WERI-Rb-1 (cell line): ENCODE data around the gene SLC9A8.

ENCODE experiments used
- DNase-seq: peaks from one replicate; pipeline ENCODE4 v3.0.0-alpha.2; 2020
- H3K27ac ChIP-seq: fragments of 250-450 bp; sonication (Bioruptor Pico); 2 replicates; pipeline ENCODE4 v1.5.1; 2020; ENCODE audit warnings: mild to moderate bottlenecking, moderate library complexity
- H3K27me3 ChIP-seq: fragments of 250-450 bp; sonication (Bioruptor Pico); 2 replicates; pipeline ENCODE4 v1.5.1; 2021; ENCODE audit warnings: mild to moderate bottlenecking, low read depth, moderate library complexity; ENCODE audit not compliant: insufficient read depth, severe bottlenecking
- H3K36me3 ChIP-seq: fragments of 250-450 bp; sonication (Bioruptor Pico); 2 replicates; pipeline ENCODE4 v1.5.1; 2020; ENCODE audit warnings: mild to moderate bottlenecking, moderate library complexity
- H3K4me3 ChIP-seq: 2 replicates; pipeline ENCODE4 v1.5.1; 2011; ENCODE audit warnings: low read depth, mild to moderate bottlenecking, control low read depth, low read length
- H3K9me3 ChIP-seq: fragments of 250-450 bp; sonication (Bioruptor Pico); 2 replicates; pipeline ENCODE4 v1.5.1; 2021; ENCODE audit warnings: mild to moderate bottlenecking, moderate library complexity; ENCODE audit not compliant: severe bottlenecking
- TF ChIP-seq, protein P1 (sequence below): IDR thresholded peaks from 2 replicates; pipeline ENCODE4 v1.5.1; 2011; ENCODE audit warnings: low read depth, mild to moderate bottlenecking, control low read depth, inconsistent platforms, low read length

SLC9A8 gene

DNA sequence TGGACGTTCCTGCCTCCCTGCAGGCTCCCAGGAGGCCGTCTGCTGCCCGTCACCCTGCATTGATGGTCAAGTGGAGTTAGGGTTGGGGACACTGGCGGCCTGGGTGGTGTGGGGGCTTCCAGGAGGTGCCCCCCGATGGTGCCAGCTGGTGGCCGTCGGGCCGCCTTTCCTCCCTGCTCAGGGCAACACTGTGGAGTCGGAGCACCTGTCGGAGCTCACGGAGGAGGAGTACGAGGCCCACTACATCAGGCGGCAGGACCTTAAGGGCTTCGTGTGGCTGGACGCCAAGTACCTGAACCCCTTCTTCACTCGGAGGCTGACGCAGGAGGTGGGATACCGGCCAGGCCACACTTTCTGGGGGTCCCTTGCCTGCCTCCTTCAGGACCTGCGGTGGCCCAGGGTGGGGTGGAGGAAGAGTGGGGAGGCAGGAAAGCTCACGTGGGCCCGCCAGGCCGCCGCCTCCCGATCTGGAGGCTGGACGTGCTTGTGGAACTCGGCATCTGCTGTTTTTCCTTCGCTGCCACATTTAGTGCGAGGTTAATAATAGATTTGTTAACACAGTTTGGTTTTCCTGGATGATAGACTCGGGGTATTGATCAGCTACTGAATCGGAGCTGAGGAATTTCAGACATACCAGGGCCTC, 74.1 kb downstream of the SLC9A8 start:
- H3K27me3 ChIP-seq: no peaks in the 10 kb centered on the region
- no peak overlapping the region for H3K4me3 ChIP-seq
- H3K27ac ChIP-seq: no peak overlapping the region
- peaks cover 2% of the 10 kb centered on the region; the same call in 1 of the 2 replicates for H3K36me3 ChIP-seq
- TF ChIP-seq, protein P1, sequence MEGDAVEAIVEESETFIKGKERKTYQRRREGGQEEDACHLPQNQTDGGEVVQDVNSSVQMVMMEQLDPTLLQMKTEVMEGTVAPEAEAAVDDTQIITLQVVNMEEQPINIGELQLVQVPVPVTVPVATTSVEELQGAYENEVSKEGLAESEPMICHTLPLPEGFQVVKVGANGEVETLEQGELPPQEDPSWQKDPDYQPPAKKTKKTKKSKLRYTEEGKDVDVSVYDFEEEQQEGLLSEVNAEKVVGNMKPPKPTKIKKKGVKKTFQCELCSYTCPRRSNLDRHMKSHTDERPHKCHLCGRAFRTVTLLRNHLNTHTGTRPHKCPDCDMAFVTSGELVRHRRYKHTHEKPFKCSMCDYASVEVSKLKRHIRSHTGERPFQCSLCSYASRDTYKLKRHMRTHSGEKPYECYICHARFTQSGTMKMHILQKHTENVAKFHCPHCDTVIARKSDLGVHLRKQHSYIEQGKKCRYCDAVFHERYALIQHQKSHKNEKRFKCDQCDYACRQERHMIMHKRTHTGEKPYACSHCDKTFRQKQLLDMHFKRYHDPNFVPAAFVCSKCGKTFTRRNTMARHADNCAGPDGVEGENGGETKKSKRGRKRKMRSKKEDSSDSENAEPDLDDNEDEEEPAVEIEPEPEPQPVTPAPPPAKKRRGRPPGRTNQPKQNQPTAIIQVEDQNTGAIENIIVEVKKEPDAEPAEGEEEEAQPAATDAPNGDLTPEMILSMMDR: no peak
- no peak for DNase-seq
- no peaks in the 10 kb centered on the region for H3K9me3 ChIP-seq

DNA sequence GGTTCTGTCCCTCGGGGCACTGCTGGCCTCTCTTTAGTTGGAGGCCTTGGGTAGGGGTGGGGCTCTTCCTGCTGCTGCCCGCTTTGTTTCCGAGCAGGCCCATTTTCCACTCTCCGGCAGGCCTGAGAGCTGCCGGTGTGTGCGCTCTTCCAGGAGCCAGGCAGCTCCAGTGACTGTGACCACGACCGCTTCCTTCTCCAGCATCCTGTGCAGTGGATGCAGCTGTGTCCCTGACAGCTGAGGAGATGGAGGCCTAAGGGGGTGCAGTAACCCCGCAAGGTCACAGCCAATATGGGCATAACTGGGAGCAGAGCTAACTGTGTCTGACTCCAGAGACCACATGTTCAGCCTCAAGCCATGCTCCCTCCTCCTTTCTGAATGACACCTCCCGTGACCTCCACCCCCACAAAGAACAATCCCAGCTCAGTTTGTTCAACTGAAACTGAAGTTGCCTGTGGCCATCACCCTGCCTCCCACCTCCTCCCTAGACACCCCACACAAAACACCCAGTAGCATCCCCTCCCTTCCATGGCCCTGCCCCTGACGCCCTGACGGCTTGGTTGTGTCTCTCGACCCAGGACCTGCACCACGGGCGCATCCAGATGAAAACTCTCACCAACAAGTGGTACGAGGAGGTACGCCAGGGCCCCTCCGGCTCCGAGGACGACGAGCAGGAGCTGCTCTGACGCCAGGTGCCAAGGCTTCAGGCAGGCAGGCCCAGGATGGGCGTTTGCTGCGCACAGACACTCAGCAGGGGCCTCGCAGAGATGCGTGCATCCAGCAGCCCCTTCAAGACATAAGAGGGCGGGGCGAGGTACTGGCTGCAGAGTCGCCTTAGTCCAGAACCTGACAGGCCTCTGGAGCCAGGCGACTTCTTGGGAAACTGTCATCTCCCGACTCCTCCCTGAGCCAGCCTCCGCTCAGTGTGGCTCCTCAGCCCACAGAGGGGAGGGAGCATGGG, 74.9 kb downstream of the SLC9A8 start:
- no peak for DNase-seq
- H3K4me3 ChIP-seq: no peak overlapping the region
- TF ChIP-seq, protein P1: no peak

DNA sequence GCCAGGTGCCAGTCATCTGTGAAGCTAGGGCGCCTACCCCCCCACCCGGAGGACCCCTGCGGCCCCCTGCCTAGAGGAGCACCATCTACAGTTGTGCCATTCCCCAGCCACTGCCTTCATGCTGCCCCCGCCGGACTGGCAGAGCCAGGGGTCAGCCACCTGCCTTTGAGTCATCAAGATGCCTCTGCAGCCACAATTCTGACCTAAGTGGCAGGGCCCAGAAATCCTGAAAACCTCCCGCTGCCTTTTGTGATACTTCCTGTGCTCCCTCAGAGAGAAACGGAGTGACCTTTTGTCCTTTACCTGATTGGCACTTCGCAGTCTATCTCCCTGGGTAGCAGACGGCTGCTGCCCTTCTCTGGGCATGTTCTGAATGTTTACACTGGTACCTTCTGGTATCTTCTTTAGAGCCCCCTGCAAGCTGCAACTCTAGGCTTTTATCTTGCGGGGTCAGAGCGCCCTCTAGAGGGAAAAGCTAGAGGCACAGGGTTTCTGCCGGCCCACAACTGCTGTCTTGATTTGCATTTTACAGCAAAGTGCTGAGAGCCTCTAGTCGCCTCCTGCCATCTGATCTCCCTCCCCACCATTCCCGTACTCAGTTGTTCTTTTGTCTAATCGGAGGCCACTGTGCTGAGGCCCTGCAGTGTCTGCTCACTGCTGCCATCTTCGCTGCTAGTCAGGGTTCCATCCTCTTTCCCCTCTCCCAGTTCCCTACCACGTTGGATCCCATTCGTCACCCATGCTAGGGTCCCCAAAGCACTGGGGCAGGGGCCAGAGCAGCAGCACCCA, 75.8 kb downstream of the SLC9A8 start:
- Histone ChIP-seq H3K27ac (no peak overlapping the region), H3K27me3 (no peaks in the 10 kb centered on the region), H3K4me3 (no peak overlapping the region), H3K36me3 (peaks cover 2% of the 10 kb centered on the region; the same call in 1 of the 2 replicates), H3K9me3 (no peaks in the 10 kb centered on the region)
- peak; percentile 72 for DNase-seq
- TF ChIP-seq, protein P1: peak; percentile 83

More for the DNA sequence above, 74.9 kb downstream of the SLC9A8 start:
- no peaks in the 10 kb centered on the region for H3K27me3 ChIP-seq
- no peak overlapping the region for H3K27ac ChIP-seq
- peaks cover 2% of the 10 kb centered on the region; the same call in 1 of the 2 replicates for H3K36me3 ChIP-seq
- H3K9me3 ChIP-seq: no peaks in the 10 kb centered on the region

DNA sequence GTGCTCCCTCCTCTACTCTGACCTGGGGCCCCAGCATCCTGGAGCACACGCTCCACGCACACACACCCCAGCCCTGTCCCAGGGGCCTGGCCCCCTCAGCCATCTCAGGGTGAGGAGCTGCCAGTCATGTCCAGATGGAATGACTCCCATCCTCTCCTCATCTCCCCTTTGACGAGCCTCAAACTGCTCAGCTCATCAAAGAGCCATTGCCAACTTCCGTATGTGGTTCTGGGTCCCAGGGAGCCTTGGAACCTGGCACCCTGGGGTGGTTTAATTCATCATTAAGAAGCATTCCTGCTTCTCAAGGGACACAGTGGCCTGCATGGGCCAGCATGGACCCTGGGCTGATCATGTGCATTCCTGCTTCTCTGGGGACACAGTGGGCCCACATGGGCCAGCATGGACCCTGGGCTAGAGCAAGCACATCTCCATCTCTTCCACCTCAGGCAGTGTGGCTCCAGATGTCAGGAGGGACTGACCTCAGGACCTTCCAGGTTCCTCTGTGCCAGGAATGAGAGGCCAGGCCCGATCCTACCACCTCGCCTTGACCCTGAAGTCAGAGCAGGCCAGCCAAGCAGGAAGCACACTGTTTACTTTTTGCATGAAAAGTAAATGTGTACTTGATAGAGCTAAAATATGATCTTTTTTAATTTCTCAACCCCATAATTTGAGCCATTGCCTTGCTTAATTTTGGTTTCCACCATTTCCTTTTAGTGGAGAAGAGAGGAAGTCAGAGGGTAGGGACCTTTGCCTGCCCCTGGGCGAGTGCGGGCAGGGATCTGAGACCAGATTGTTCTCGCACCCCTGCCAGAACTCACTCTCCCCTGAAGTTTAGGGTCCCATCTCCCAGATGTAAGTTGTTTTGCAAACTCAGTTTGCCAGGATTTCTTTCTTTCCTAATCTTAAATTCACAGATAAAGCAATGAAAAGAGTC, 76.6 kb downstream of the SLC9A8 start:
- Histone ChIP-seq H3K9me3 (no peaks in the 10 kb centered on the region), H3K4me3 (no peak overlapping the region), H3K36me3 (no peaks in the 10 kb centered on the region), H3K27ac (no peak overlapping the region), H3K27me3 (no peaks in the 10 kb centered on the region)
- TF ChIP-seq, protein P1: no peak
- no peak for DNase-seq

DNA sequence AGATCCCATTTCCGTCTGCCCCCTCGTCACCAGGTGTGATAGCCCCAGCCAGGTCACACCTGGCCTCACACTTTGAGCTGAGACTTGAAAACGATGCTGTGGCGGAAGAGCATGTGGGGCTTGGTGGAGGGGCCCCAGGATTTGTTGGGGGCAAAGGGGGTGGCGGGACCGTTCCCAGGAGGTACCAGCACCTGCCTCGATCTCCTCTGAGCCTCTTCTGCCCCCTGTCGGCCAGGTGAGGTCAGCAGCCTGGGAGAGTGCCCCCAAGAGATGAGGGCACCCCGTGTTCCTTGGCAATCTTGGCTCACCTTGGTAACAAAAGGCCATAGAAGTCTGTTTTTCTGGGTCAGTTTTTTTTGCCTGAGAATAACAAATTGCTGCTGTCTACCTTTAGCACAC, 77.3 kb downstream of the SLC9A8 start:
- no peak overlapping the region for H3K4me3 ChIP-seq
- H3K36me3 ChIP-seq: no peaks in the 10 kb centered on the region
- no peaks in the 10 kb centered on the region for H3K27me3 ChIP-seq
- no peaks in the 10 kb centered on the region for H3K9me3 ChIP-seq
- no peak overlapping the region for H3K27ac ChIP-seq
- no peak for DNase-seq
- TF ChIP-seq, protein P1: 0 out of 2 replicates have a peak, but pooled peaks have one; percentile 12
